T47D (cell line): ENCODE data around the gene OTUD4.
"Not testable (repeated sequence)": the region's sequence is repeated elsewhere in the genome, so short reads cannot be mapped to it uniquely, and the experiment has no call there.

Source experiments
- DNase-seq, 2 experiments: peaks; one replicate each; pipeline versions ENCODE4 v3.0.0 to v3.0.0-alpha.2; 2011 to 2012; ENCODE audit warnings: low read depth in 1 of 2, low spot score in 1 of 2
- JUND ChIP-seq: IDR thresholded peaks from 2 replicates; pipeline ENCODE4 v1.6.1; 2012; ENCODE audit warnings: low read depth
- in situ Hi-C: cut with HindIII; loops from 2 replicates; pipeline ENCODE4 v1.10.0; 2016; ENCODE audit warnings: low sequenced_read_pairs, low pct_unique_long_range_greater_than_20kb

The OTUD4 gene, protein sequence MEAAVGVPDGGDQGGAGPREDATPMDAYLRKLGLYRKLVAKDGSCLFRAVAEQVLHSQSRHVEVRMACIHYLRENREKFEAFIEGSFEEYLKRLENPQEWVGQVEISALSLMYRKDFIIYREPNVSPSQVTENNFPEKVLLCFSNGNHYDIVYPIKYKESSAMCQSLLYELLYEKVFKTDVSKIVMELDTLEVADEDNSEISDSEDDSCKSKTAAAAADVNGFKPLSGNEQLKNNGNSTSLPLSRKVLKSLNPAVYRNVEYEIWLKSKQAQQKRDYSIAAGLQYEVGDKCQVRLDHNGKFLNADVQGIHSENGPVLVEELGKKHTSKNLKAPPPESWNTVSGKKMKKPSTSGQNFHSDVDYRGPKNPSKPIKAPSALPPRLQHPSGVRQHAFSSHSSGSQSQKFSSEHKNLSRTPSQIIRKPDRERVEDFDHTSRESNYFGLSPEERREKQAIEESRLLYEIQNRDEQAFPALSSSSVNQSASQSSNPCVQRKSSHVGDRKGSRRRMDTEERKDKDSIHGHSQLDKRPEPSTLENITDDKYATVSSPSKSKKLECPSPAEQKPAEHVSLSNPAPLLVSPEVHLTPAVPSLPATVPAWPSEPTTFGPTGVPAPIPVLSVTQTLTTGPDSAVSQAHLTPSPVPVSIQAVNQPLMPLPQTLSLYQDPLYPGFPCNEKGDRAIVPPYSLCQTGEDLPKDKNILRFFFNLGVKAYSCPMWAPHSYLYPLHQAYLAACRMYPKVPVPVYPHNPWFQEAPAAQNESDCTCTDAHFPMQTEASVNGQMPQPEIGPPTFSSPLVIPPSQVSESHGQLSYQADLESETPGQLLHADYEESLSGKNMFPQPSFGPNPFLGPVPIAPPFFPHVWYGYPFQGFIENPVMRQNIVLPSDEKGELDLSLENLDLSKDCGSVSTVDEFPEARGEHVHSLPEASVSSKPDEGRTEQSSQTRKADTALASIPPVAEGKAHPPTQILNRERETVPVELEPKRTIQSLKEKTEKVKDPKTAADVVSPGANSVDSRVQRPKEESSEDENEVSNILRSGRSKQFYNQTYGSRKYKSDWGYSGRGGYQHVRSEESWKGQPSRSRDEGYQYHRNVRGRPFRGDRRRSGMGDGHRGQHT

DNA sequence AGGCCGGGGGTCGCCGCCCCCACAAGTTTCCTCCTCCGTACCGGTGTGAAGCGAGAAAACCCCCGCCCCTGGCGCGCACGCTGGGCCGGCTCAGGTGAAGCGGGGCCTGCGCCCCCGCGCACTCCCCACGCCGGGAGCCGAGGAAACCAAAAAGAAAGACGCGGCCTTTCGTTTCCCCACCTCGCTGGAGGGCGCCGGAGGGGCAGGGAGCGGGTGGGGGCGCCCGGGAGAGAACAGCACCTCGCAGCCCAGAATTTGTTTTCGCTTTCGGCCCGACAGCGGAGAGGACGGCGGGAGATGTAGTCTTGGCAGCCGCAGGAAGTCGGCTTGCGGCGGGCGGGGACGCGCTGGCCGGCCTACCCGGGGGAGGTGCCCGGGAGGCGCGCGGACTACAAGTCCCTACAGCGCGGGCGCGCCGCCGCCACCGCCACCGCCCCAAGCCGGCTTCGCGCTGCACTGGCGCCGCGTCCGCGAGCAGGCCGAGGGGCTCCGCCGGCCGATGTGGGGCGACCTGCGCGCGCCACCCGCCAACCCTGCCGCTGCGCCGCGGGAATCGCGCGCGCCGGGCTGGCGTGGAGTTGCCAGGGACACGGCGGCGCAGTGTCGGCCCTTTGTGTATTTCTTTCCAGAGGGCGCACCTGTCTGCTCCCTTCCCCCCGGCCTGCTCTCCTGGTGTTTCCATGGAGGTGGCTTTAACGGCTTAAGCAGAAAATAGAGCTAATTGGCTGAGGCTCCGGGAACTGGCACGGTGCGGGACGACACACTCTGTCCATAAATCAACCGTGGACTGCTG, at the start of gene OTUD4:
Gene OTUD4, minus strand, starts transcription at position 292 of the 793 bp plus-strand sequence. CDS start 616 bp downstream, outside the sequence.
- in situ Hi-C loops: no loop called here
- DNase-seq: peak; percentile 72 to 93

DNA sequence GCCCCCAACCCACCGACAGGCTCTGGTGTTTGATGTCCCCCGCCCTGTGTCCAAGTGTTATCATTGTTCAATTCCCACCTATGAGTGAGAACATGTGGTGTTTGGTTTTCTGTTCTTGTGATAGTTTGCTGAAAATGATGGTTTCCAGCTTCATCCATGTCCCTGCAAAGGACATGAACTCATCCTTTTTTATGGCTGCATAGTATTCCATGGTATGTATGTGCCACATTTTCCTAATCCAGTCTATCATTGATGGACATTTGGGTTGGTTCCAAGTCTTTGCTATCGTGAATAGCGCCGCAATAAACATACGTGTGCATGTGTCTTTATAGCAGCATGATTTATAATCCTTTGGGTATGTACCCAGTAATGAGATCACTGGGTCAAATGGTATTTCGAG, 42.8 kb upstream of the OTUD4 start:
- in situ Hi-C loops, DNase-seq: not testable (repeated sequence)

More for the DNA sequence above, at the start of gene OTUD4:
- no peak for TF ChIP-seq JUND

DNA sequence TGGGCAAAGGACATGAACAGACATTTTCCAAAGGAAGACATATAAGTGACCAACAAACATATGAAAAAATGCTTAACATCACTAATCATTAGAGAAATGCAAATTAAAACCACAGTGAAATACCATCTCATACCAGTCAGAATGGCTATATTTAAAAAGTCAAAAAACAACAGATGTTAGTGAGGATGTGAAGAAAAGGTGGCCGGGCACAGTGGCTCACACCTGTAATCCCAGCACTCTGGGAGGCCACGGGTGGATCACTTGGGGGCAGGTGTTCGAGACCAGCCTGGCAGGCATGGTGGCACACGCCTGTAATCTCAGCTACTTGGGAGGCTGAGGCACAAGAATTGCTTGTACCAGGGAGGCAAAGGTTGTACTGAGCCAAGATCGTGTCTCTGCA, 41.1 kb upstream of the OTUD4 start:
- DNase-seq, in situ Hi-C loops: not testable (repeated sequence)

DNA sequence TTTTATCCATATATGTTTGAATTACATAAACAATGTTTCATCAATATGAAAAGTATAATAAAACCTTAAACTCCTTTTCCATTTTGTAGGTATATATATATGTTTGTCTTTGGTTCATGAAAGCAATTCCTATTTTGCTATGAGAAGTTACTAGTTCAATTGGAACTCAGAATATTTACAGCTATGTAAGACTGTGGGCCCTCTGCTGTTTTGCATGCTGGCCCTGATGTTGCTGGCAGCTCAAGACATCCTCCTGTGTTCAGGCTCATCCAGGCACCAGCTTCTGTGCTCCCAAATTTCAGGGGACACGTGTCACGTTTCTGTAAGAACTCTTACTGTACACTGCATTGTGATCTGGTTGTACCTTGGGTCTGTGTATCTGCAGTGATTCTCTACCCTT, 38.7 kb upstream of the OTUD4 start:
- TF ChIP-seq JUND: no peak
- no peak for DNase-seq
- in situ Hi-C loops: no loop called here

DNA sequence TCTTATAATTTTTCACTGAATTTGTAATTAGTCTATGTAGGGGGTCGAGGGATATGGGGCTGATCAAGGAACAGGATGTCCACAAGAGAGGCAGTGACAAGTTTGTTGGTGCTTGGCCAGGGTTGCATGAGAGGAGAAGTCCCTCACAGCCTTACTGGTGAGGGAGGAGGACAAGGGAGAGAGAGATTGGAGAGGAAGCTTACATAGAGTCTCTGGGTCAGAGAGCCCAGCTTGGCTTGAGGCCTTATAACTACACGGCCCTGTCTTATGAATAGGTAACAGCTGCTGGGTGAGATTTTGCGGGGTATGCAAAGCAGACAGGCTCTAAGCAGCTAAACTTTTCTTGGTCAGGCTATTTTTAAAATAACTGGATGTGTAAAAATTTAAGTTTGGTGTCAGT, 37.9 kb upstream of the OTUD4 start:
- in situ Hi-C loops: no loop called here
- DNase-seq: no peak
- no peak for TF ChIP-seq JUND

DNA sequence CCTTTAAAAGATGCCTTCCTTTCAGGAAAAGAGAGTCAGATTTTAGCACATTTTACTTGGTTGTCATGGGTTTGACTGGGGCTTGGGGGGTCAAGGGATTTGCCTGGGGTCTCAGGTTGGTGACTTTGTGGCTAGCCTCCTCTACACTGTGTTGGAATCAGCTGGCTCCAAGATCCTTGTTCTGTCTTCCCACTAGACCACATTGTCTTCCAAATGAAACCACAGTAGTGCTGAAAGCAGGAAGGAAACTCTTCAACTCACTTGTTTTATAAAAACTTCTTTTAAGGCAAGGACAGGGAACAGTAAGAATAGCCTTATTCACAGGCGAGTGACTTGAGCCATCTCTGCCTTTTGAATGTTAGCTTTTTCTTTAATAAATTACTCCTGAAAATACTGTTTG, 37.0 kb upstream of the OTUD4 start:
- TF ChIP-seq JUND: no peak
- in situ Hi-C loops: no loop called here
- no peak for DNase-seq

DNA sequence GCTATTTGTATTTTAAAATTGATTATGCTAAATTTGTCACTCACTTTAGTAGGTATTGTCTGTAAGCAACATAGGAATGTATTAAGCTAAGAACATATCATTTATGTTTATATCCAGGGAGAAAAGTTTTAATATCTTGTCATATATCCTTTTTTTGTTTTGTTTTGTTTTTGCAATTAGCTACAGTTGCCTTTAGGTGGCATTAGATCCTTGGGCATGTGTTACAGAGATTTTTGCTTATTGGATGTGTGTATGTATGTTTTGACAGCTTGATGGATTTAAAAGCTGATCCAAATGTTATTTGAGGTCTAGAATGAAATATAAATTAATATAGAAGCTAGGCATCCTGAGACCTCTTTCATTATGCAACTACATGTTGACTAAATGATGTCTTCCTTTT, 36.1 kb upstream of the OTUD4 start:
- no peak for TF ChIP-seq JUND
- DNase-seq: peak in 1 of 2 experiments; percentile 40
- in situ Hi-C loops: no loop called here

DNA sequence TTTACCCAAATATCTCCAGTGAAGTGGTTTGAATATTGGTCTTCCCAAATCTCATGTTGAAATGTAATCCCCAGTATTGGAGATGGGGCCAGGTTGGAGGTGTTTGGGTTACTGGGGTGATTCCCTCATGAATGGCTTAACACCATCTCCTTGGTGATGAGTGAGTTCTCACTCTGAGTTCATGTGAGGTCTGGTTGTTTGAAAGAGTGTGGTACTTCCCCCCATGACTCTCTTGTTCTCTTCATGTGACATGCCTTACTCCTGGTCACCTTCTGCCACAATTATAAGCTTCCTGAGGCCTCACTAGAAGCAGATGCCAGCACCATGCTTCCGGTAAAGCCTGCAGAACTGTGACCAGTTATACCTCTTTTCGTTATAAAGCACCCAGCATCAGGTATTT, 32.9 kb upstream of the OTUD4 start:
- TF ChIP-seq JUND: no peak
- in situ Hi-C loops: no loop called here
- no peak for DNase-seq

DNA sequence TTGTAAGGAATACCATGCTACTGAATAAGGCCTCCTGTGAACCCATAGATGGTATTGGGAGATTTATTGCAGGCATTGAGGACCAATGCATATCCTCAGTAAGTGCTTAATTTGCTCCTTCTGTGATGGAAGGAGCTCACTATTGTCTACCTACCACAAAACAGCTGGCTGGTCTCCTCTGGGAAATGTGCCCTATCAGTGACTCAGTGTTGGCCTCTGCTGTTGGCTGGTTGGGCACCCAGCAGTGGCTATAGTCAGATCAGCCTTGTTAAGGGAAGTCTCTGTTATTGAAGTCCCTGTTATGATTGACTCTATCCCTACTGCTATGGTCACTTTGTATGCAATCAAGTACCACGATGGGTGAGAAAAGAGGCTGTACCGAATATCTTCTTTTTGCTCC, 27.5 kb upstream of the OTUD4 start:
- TF ChIP-seq JUND: no peak
- DNase-seq: no peak

DNA sequence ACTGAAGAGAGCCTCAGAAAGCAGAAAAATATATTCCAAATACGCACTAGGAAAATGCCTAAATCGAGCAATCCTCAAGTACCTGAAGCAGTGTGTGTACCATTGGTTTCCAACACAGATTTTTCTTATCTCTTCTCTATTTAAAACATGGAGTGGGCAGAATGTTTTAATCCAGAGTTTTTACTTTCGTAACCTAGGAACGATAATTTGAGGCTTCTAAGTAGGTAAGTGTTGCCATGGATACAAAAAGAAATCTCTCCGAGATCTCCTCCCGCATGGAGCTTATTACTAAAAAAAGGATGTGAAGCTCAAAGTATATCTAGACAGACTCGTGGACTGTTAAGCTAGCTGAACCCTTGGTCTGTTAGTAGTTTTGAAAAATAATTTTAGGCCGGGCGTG, 23.0 kb upstream of the OTUD4 start:
- no peak for TF ChIP-seq JUND
- in situ Hi-C loops: no loop called here
- DNase-seq: no peak

More for the DNA sequence above, 27.5 kb upstream of the OTUD4 start:
- in situ Hi-C loops: no loop called here

DNA sequence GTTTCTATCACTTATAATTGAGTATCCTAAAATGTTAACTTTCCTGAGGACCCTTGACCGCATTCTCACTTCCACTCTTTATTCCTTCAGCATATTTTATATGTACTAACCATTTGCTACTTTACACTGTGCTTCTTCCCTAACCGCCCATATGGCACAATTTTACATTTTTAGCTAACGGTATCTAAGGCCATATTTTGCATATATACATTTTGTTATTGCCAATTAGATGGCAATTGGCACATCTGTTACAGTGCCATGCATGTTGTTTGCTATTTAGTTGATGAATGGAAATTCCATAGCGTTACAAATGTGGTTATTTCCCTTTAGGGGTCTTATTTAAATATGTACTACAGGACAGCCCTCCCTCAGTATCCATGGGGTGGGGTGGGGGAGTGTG, 20.0 kb upstream of the OTUD4 start:
- in situ Hi-C loops: no loop called here
- TF ChIP-seq JUND: no peak
- no peak for DNase-seq

DNA sequence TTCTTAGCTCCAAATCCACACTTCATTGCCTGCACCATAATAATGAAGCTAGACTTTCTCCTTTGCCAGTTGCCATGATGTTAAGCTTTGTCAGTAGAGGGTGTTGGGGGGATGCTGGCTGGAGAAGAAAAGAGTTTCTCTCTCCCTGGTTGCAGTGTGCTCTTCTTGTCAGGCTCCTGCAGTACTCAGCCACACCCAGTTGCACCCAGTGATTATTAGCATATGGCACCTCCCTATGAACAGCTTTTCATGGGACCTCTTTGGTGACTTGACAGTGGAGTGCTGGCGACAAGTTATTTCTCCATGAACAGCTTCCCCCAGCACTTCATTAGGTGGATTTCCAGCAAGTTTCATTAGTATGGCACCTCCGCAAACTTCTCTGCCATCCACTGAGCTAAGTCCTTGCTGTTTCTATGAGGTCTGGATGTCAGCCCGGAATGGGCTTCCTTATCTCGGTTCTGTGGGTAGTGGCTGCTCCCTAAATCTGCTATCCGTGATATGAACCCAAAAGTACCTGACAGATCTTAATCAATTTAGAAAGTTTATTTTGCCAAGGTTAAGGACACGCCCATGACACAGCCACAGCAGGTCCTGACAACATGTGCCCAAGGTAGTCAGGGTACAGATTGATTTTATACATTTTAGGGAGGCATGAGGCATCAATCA, 18.8 kb upstream of the OTUD4 start:
- DNase-seq: no peak
- TF ChIP-seq JUND: no peak
- in situ Hi-C loops: no loop called here
